Right ventricle myocardium superior (tissue), 1 donor: Measurements from ENCODE around the gene HECA. TPM values are rescaled to one million over a fixed set of nuclear protein-coding genes. Genes with fewer than 3 reads are reported as not detected.
"Not testable (repeated sequence)": the region's sequence is repeated elsewhere in the genome, so short reads cannot be mapped to it uniquely, and the experiment has no call there.

Experiments
- ATAC-seq: fragments of 200-7000 bp; cut with Tn5 transposase; one replicate; pipeline ENCODE4 v1.9.1; 2020; ENCODE audit warnings: mild to moderate bottlenecking; ENCODE audit not compliant: poor library complexity
- DNase-seq: peaks from one replicate; pipeline ENCODE4 v3.0.0-alpha.2; 2020
- intact Hi-C: fragments of 100-400 bp; cut with DNase I; formaldehyde crosslinking; loops from one replicate; pipeline ENCODE4 v1.11.2; 2022
- long read RNA-seq: library from polyadenylated mRNA; unstranded; transcript quantifications from one replicate; pipeline ENCODE4 v2.0.0, GENCODE V29; 2021
- total RNA-seq: library from RNA; stranded (reverse); fragmentation: NEBNext Ultra II Directional; extraction: Animal tissue kit (Norgen Biotek cat#: 25700); gene quantifications from one replicate; pipeline ENCODE4 v1.2.1, GENCODE V29; 2021
- donor health status: DM: no; HTN: yes; CAD: no; lungs with severe emphysema.

The HECA gene, protein sequence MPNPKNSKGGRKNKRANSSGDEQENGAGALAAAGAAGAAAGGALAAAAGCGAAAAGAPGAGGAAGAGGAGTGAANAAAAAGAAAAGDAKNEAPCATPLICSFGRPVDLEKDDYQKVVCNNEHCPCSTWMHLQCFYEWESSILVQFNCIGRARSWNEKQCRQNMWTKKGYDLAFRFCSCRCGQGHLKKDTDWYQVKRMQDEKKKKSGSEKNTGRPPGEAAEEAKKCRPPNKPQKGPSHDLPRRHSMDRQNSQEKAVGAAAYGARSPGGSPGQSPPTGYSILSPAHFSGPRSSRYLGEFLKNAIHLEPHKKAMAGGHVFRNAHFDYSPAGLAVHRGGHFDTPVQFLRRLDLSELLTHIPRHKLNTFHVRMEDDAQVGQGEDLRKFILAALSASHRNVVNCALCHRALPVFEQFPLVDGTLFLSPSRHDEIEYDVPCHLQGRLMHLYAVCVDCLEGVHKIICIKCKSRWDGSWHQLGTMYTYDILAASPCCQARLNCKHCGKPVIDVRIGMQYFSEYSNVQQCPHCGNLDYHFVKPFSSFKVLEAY
- total RNA-seq = 54.2 TPM
- long read RNA-seq, full-length matches to known transcripts = 34 of 95 reads
- long read RNA-seq, partial matches to known transcripts = 56 of 95 reads
- long read RNA-seq, other reads (novel, unspliced or antisense) = 5 of 95 reads

DNA sequence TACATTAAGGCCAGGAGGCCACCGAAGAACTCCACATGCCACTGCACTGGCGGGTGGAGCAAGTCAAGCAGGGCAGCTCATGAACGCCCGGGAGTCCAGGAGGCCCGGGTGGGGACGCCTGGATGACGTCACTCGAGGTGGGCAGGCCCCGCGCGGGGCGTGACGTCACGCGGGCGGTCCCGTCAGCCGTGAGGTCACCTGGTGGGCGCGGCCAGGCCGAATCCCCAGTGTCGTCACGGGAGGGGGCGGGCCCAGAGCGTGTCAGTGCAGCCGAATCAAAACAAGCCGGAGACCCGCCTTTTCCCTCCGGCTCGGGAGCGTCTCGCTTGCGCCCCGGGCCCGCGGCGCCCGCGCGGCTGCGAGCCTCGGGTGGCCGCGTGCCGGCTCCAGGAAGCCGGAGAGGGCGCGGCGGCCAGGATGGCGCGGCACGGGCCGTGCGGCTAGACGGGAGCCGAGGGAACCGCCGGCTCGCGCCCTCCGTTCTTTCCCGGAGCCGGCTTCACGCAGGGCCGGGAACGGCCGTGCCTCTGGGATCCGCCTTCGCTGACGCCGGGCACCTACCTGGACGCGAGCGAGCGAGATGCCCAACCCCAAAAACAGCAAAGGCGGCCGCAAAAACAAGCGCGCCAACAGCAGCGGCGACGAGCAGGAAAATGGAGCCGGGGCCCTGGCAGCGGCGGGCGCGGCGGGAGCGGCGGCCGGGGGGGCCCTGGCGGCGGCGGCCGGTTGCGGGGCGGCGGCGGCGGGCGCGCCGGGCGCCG is at the start of gene HECA:
HECA (plus strand) TSS at position 264 of the 761 bp plus-strand sequence; CDS start at position 581, 317 bp downstream.
- intact Hi-C loops = no loop called here
- DNase-seq (peak; percentile 99), ATAC-seq (peak; percentile 92)

DNA sequence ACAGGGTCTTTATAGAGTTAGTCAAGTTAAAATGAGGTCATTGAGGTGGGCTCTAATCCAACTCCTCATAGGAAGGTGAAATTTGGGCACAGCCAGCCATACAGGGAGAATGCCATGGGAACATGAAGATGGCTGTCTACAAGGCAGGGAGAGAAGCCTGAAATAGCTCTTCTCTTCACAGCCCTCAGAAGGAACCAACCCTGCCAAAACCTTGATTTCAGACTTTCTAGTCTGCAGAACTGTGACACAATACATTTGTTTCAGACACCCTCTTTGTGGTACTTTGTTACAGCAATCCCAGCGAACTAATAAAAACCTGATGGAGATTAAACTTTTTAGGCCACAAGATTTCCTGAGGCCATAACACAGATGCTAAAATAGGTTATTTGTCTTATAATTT is 43.1 kb upstream of the HECA start:
- DNase-seq (no peak), ATAC-seq (no peak)
- intact Hi-C loops = no loop called here

DNA sequence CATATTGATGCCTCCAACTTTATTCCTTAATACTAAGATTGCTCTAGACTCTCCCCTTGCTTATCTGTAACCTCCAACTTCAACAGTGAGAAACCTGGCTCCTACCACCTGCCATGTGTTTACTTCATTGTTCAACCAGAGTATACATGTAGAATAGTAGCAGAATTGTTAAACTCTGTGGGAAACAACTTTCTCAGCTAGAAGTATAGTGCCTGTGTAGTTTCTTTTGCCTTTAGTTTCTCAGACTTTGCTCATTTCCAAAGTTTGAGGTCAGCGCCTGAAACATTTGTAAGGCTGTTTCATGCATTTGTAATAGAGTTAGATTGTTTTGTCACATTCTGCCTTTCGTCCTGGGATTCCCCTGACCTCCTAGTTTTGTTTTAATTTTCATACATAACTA is 34.9 kb upstream of the HECA start:
- ATAC-seq (no peak), DNase-seq (no peak)
- intact Hi-C loops = no loop called here

DNA sequence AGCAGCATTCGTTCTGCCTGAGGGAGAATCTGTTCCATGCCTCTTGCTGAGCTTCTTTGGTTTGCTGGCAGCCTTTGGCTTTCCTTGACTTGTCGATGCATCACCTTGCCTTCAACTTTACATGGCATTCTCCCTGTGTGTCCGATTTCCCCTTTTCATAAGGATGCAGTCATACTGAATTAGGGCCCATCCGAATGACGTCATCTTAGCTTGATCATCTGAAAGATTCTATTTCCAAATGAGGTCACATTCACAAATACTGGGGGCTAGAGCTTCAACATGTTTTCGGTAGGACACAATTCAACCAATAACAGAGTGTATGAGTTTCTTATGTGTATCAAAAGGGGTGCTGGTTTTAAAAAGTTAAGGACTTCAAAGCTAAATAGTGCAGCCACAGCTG is 27.8 kb upstream of the HECA start:
- intact Hi-C loops = no loop called here
- no peak for ATAC-seq
- no peak for DNase-seq

DNA sequence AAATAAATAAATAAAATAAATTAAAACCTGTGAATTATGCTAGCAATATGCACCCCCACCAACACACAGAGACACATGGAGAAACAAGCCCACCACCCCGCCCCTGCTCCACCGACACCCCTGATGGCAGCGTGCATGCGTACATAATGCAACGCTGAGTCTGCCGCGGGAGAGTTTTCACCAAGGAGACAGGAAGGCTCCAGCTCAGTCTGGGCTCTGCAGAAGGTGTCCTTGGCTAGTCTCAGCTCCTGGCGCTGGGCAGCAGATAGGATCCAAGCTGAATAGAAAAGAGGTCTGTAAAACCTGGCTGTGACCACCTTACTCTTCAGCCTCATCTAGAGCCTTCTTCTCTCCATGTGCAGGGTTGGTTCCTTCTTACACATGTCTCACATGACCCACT is 26.5 kb upstream of the HECA start:
- intact Hi-C loops = no loop called here
- no peak for DNase-seq
- ATAC-seq = no peak

DNA sequence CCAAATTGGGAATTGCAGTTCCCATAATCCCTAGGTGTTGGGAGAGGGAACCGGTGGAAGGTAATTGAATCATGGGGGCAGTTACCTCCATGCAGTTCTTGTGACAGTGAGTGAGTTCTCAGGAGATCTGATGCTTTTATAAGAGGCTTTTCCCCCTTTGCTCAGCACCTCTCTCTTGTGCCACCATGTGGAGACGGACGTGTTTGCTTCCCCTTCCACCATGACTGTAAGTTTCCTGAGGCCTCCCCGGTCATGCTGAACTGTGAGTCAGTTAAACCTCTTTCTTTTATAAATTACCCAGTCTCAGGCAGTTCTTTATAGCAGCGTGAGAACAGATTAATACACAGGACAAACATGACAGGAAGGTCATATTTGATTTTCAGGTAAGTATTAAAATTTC is 25.3 kb upstream of the HECA start:
- peak; percentile 66 for ATAC-seq
- DNase-seq = no peak

DNA sequence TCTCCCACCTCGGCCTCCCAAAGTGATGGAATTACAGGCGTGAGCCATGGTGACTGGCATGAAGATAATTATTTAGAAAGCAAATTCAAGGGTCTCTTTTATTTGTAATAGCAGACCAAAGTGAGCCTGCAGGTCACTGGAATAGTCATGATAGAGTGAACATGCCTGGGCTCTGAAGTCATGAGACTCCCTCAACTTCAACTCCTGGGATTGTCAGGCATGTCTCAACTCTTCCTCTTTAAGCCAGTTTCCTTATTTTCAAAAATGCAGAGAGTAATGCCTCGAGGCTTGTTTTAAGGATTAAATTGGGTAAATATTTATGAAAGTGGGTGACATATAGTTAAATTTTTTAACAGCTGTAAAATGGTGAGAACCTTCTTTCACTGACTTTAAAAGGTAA is 22.7 kb upstream of the HECA start:
- ATAC-seq = no peak
- intact Hi-C loops = no loop called here
- DNase-seq = no peak

More for the DNA sequence above, 25.3 kb upstream of the HECA start:
- intact Hi-C loops = no loop called here

DNA sequence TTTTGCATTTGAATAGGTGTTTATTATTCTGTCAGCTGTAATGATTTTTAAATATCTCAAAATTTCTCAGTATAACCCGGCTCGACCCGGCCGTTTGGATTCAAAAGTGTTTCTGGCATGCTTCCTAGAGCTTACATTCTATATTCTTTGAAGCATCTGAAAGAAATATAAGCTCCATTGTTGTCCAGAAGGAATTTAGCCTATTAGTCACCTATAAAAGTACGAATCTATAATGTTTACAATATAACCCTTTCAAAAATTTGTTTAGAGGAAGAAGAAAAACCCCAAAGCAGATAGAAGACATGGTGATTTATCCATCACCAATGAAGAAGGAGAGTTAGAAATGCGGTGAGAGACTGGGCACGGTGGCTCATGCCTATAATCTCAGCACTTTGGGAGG is 22.3 kb upstream of the HECA start:
- DNase-seq (no peak), ATAC-seq (no peak)
- intact Hi-C loops = no loop called here

DNA sequence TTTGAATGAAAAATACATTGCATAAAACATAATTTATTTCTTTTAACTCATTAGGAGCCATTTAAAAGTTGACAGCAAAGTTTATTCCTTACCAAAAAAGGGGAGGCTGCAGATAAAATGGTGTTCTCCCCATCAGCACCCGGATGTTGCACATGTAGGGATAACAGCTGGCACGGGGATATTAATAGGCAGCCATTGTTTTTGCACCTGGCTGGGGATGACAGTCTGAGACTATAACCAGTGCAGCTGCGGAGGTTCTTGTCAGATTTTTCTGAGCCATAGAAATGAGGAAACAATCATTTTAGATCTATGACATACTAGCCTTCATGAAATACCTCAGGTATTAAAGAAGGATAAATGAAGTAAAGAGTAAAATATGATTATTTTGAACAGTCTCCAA is 20.1 kb upstream of the HECA start:
- ATAC-seq = no peak
- DNase-seq = no peak
- intact Hi-C loops = no loop called here

DNA sequence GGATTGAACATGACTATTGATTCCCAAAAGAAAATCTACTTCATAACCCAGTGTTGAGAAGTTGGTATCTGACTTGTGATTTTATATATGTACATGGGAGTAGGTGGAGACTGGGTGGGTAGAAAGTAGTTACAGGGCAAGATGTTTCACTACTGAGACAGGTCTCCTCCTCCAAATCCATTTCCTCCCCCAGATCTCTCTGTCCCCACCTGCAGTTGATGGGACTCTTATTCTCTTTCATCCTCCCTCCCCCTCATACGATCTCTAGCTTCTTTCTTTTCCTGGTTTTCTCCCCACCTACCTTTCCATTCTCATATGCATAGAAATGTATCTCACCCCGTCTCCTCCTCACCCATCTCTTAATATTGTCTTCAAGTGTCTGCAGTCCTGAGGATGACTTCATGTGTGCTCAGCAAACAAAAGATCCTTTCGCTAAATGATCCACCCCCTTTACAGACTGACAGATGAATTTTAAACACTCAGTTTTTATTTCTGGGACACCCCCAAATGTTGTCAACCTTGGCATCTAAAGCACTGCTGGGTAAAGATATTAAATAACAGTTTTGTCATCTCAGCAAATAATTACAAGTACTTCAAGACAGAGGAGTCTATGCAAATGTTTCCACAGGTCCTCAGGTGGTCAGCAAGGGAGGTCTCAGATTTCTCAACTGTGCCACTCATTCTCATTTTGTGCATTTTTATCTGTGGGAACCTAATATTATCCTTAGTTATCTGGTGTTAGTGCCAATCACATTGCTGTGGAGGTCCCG is 18.7 kb upstream of the HECA start:
- intact Hi-C loops = no loop called here
- ATAC-seq (no peak), DNase-seq (no peak)

DNA sequence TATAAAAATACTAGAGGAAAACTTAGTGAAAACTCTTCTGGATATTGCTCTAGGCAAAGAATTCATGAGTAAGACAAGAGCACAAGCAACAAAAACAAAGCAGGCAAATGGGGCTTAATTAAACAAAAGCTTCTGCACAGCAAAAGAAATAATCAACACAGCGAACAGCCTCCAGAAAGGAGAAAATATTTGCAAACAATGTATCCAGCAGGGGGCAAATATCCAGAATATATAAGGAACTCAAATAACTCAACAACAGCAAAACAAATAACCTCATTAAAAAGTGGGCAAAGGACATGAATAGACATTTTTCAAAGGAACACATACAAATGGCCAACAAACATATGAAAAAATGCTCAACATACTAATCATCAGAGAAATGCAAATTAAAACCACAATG is 17.1 kb upstream of the HECA start:
- intact Hi-C loops = no loop called here
- ATAC-seq = no peak

DNA sequence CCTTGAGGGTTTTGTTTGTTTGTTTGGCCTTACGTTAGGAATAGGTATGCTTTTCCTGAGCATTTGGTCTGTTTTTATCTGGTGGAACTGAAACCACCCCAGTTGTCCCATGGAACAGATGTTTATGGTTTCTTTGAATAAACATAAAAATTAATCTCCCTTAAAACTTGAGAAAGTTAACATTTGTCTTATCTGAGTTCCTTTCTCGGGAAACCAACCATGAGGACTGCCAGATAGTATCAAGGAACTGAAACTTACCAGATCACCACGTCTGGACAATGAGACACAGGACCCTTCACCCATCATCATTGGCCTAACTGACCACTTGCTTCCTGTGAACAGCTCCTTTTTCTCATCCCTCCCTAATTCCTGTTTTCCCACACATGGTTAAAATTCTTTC is 15.3 kb upstream of the HECA start:
- ATAC-seq (no peak), DNase-seq (no peak)
- intact Hi-C loops = no loop called here

More for the DNA sequence above, 17.1 kb upstream of the HECA start:
- no peak for DNase-seq

DNA sequence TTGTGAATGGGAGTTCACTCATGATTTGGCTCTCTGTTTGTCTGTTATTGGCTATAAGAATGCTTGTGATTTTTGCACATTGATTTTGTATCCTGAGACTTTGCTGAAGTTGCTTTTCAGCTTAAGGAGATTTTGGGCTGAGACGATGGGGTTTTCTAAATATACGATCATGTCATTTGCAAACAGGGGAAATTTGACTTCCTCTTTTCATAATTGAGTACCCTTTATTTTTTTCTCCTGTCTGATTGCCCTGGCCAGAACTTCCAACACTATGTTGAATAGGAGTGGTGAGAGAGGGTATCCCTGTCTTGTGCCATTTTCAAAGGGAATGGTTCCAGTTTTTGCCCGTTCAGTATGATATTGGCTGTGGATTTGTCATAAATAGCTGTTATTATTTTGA is 12.1 kb upstream of the HECA start:
- DNase-seq, intact Hi-C loops, ATAC-seq: not testable (repeated sequence)

DNA sequence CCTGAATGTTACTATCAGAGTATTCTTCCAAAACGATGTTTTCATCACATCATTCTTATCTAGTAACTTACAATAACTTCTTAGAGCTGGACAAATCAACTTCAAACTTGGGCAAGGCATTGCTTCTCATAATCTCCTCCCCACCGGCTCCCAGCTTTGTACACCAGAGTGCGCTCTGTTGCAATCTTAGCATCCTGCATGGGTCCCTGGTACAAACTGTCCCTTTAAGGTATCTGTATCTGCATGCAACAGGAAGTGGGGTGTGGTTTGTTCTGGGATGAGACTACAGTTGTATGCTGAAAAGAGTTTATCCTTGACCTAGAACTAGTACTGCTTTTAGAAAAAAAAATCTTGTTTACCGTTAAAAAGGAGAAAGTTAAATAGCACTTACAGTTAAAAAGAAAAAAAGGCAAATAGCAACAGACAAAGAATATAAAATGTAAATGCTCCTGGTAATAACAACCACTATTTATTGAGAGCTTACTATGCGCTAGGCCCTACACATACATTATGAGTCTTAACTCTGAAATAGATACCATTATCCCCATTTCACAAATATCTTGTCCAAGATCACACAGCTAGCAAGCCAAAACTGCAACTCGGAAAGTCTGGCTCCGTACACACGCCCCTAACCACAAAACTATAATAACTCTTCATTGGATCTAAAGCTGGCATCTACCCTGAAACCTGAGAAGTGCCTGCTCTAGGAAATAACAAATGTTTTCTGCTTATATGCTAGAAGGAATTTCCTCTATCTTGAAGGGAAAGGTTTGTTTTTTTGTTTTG is 9.8 kb upstream of the HECA start:
- ATAC-seq (peak; percentile 99), DNase-seq (peak; percentile 72)
- intact Hi-C loops = loop anchor here (5.0 kb wide), 1 partner anchor 242 kb away; no protein-coding TSS in a partner anchor

DNA sequence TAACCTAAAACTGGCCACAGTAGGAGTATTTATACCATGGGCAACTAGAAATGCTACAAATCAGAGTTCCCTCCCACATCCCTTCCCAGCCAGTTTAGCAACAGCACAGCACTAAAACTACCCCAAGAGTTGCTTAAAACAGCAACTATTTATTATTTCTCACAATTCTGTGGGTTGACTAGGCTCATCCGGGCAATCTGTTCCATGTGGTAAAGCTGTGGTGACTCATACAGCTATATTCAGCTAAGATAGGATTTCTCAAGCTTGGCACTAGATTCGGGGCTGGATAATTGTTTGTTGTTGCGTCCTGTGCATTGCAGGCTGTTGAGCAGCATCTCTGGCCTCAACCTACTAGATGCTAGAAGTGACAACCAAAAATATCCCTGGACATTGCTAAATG is 8.6 kb upstream of the HECA start:
- DNase-seq = no peak
- intact Hi-C loops = loop anchor here (5.0 kb wide), 1 partner anchor 241 kb away; no protein-coding TSS in a partner anchor
- peak; percentile 63 for ATAC-seq

DNA sequence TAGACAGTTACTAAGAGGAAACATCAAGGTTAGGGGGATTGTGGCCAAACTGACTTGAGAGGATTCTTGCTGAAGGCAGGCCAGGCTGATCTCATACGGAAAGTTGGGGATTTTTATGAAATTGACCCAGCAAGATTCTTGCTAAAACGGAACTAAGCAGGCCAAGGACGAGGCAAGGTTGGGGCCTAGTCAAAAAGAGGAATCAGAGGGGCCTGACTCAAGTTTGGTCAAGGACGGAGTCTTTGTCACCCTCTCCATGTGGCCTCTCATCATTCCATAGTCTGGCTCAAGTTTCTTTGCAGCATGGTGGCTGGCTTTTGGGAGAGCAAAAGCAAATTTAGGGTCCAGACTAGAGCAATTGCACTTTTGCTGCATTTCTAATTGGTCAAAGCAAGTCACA is 7.9 kb upstream of the HECA start:
- DNase-seq (no peak), ATAC-seq (no peak)
- intact Hi-C loops = loop anchor here (5.0 kb wide), 1 partner anchor 240 kb away; no protein-coding TSS in a partner anchor

DNA sequence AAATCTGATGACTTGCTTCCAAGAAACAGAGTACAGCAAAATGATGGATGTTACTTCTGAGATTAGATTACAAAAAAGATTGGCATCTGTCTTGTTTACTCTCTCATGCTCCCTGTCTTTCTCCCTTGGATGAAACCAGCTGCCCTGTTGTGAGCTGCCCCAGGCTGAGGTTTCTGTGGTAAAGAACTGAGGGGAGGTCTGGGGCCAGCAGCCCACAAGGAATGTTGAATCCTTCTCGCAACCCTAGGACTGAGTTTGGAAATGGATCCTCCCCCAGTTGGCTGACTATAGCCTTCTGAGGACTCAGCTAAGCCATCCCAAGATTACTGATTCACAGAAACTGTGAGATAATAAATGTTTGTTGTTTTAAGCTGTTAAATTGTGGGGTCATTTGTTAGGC is 5.6 kb upstream of the HECA start:
- intact Hi-C loops = loop anchor here (5.0 kb wide), 1 partner anchor 238 kb away; no protein-coding TSS in a partner anchor
- DNase-seq (no peak), ATAC-seq (no peak)

DNA sequence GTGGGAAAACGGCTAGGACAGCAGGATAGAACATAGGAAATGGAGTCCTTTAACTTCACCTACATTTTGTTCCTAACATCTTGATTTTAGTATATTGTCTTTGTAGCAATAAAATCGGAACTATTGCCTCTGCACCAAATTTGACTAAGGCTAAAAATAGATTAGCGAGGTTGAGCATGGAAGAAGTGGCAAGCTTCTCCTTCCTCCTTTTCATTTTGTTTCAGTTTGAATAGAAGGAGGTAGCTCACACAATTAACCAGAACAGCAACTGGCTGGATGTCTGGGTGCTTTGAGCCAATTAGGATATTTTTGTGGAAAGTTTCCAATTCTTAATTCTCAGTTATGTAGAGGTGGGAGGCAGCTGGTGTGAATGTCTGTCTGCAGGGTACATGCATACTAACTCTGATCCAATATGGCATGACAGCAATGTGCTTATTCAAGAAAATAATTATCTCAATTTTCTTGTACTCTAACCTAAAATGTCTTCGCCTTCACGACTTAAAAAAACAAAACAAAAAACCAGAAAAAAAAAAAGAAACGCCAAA is 3.1 kb upstream of the HECA start:
- no peak for DNase-seq
- no peak for ATAC-seq
- intact Hi-C loops = no loop called here
